SHP77 treated with DMSO at 0.1 percent for 48 hours (cell line): ENCODE data around the gene CSNK2A1.
"Not testable (repeated sequence)": the region's sequence is repeated elsewhere in the genome, so short reads cannot be mapped to it uniquely, and the experiment has no call there.

ENCODE experiments used
- DNase-seq: peaks from one replicate; lab custom pipeline; 2025; lab: John Stamatoyannopoulos, UW

The CSNK2A1 gene

DNA sequence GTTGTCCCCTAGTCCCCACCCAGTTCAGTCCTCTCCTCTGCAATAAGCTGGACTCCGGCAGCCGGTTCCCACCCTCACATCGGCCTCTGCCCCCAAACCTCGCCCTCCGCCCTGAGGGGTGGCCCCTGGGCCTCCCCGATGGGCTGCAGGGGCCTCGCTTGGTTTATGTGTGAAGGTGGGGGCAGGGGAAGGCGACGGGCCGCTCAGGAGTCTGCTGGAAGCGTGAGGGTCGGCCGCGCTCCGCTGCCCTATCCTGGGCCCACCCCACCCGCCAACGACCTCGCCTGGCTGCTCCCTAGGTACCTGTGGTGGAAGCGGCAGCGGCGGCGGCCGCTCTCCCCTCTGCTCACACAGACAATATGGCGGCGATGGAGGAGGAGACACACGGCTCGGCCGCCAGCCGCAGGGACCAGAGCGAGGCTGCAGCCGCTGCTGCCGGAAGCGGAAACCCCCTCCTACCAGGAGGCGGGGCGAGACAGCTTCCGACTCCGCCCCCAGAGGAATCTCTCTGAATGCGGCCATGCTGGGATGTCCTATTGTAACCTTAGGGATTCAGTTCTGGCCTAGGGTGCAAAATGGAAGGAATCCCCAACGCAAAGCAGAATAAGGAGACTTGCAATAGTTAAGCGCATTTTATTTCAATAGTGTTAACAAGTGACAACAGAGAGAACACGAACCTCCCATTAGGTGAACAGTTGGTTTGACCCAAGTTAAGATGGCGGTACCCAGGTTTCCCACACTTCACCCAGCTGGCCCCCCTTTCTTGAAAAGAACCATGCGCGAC, at the start of gene CSNK2A1:
Gene CSNK2A1, minus strand, starts transcription at position 422 of the 784 bp plus-strand sequence. CDS start 35,239 bp downstream, outside the sequence.
- DNase-seq, result peak; percentile 87

DNA sequence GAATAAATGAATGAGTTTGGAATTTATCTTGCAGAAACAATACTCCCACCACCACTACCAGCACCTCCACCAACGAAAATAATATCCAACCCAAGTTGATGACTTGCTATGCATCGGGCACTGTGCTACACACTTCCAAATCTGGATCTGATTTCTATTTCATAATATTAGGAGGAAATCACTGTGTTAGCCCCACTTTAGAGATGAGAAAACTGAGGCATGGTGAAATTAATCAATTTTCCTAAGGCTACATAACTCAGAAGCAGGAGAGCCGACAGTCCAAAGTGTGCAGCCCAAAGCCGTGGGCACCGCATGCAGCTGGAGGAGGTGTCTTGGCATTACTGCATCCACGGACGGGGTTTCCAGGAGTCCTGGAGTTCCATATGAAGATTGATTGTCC, 48.9 kb upstream of the CSNK2A1 start:
- DNase-seq, result no peak

DNA sequence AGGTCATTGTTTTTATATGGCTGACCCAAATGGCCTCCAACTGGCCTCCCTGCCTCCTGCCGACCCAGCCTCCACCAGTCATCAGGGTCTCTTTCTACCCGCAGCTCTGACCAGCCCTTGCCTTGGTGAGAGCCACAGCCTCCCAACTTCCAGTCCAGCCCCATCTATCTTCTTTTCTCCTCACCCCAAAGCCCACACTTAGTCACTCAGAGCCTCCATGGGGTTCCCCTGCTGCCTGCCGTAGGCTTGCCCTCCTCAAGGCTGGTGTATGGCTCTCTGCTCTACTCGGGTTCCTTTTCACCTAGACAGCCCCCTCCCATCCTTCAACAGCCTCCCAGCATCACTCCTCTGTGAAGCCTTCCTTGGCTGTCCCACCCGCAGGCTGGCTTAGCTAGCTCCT, 48.4 kb upstream of the CSNK2A1 start:
- DNase-seq, result no peak

DNA sequence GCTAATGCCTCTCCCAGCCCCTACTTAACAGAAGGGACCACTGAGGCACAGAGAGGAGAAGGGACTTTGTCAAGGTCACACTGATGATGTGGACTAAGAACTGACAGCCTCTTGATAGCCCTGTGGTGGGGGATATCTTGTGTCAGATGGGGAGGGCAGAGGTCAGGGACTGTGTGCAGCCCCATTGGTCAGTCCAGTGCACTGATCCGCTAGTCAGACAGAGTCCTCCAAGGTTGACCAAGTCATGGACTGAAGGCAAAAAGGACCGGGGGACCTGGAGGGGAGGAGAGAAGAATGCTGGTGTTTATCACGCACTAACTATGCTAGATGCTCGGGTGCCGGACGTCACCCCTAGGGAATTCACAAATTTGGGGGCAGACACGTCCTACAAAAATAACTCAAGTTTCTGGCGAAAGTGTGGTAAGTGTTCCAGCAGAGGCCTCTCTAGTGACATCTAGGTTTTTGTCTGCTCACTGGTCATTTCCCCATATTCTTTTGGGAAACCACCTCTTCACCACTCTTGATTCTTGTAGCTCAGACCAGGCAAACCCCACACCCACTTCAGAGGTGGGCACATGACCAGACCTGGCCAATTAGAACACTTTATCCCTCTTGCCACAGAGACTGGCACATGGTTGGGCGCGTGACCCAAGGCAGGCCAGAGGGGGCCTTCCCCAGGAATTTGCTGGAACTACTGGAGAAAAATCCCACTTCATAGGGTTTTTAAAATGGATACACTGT, 45.5 kb upstream of the CSNK2A1 start:
- DNase-seq, result no peak

DNA sequence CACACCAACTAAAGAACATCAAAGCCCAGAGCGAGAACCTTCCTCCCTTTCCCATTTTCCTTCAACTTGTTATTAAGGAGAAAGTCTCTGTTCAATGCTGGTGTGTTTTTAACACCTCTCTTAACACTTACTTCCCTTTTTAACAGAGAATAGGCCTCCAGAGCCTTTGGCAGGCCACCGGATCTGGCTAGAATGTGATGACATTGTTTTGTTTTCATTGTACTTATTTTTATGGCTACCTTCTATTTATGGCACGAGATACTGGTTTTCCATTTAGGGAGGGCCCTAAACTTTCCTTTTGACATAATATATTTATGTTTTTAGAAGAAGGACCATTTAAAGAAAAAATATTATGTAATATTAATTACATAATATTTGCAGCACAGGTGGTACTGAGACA, 44.9 kb upstream of the CSNK2A1 start:
- no peak for DNase-seq

GRCh38 chr20:584971-585301, 41.3 kb upstream of the CSNK2A1 start:
- DNase-seq, result no peak

DNA sequence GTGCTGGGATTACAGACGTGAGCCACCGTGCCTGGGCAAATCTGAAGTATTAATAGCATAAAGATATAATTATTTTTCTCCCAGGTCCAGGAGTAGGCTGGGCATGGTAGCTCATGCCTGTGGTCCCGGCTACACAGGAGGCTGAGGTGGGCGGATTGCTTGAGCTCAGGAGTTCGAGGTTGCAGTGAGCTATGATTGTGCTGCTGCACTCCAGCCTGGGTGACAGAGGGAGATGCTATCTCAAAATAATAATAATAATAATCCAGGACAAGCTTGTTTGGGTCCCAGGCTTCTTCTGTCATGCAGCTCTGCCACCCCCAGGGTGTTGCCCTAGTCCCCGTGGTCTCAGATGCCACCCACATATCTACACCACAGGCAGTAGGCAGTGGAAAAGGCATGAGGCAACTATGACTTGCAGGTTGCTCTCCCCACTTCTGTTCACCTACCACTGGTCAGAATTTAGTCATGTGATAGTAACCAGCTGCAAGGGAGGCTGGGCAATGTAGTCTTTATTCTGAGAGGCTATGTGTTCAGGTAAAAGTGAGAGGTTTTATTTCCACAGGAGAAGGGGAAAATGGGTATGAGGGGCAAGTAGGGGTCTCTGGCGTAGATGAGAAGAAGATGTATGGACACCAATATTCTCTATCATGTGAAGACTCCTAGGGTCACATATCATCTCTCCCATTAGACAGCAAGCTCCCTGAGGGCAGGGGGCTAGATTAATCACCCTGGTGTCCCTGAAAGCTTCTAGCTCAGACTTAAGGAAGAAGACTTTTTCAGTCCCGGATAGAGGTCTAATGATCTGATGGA, 40.8 kb upstream of the CSNK2A1 start:
- DNase-seq, result no peak

- DNase-seq, result no peak
Observed at GRCh38 chr20:582204-582603, 38.6 kb upstream of the CSNK2A1 start.

DNA sequence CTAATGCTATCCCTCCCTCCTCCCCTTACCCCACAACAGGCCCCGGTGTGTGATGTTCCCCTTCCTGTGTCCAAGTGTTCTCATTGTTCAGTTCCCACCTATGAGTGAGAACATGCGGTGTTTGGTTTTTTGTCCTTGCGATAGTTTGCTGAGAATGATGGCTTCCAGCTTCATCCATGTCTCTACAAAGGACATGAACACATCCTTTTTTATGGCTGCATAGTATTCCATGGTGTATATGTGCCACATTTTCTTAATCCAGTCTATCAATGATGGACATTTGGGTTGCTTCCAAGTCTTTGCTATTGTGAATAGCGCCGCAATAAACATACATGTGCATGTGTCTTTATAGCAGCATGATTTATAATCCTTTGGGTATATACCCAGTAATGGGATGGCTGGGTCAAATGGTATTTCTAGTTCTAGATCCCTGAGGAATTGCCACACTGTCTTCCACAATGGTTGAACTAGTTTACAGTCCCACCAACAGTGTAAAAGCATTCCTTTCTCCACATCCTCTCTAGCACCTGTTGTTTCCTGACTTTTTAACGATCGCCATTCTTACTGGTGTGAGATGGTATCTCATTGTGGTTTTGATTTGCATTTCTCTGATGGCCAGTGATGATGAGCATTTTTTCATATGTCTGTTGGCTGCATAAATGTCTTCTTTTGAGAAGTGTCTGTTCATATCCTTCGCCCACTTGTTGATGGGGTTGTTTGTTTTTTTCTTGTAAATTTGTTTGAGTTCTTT, 35.5 kb upstream of the CSNK2A1 start:
- DNase-seq, result not testable (repeated sequence)

- DNase-seq, result peak; percentile 72
Observed at GRCh38 chr20:577167-577791, 33.7 kb upstream of the CSNK2A1 start.

GRCh38 chr20:576156-576555, 32.6 kb upstream of the CSNK2A1 start:
- no peak for DNase-seq

DNA sequence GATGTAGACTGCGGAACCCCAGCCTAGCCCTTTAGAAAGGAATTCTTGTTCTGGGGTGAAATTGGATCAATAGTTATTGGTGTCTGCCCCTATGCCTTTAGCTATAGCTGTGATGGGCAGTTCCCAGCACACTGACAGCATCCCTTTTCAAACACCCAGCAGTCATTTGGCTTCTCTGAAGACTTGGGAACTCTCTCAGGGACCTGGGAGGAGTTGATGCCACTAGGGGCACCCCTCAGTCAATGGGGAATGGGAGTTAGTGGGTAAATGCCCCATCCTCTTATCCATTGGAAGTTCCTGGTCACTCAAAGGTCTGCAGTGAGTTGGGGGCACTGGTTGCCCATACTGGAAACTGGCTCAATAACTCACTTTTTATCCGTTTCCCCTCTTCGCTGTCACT, 31.6 kb upstream of the CSNK2A1 start:
- DNase-seq, result no peak

GRCh38 chr20:574297-574942, 30.8 kb upstream of the CSNK2A1 start:
- no peak for DNase-seq

DNA sequence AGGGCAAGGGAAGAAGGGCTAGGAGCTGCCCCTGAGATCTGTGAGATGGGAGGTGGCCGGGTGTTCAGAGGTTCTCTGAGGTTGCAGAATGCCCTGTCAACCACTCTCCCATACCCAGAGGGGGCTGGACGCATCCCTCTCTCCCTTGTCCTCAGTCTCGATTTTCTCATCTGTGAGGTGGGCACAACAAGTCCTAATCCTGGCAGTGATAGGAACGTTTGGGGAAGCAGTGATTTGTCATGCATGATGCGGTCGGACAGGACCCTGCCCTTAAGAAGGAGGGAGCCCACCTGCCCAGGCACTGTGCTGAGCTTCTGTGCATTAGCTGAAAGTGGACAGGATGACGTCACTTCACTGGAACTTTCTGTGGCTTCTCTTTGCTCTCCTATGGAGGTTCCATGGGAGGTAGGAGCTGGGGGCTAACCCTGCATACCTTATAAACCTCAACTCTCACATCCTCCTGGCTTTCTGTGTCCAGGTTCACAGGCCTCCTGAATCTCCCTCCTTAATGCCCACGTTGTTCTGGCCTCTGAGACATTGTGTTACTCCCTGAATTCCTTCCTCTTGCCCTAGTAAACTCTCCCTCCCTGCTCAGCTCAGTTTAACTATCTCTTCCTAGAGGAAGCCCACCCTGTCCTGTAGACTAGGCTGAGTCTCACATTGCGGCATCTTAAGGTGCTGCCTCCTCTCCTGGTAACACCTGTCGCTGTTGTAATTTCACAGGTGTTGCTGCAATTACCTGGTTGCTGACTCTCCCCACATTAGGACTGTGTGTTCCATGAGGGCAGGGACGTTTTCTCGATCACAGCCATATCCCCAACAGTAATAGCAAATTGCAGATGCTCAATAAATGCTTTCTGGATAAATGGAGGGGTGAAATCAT, 30.1 kb upstream of the CSNK2A1 start:
- DNase-seq, result no peak

DNA sequence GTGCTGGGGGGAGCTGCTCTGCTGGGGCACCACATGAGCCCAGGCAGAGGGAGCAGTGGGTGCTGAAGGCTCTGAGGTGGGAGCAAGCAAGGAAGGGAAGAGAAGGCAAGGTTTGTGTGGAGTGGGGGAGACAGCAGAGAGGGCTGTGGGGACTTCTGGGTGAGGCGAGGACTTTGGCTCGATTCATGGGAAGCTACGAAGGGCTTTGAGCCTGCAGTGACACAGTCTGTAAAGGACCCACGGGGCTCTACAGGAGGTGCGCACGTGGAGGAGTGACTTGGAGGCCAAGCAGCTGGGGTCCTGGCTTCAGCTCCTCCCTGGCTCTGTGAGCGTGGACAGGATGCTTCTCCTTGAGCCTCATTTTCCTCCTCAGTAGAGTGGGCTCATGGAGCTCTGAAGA, 29.1 kb upstream of the CSNK2A1 start:
- no peak for DNase-seq

GRCh38 chr20:571754-572441, 28.3 kb upstream of the CSNK2A1 start:
- DNase-seq, result no peak

- DNase-seq, result no peak
Observed at GRCh38 chr20:568673-569415, 25.3 kb upstream of the CSNK2A1 start.

- DNase-seq, result no peak
Observed at GRCh38 chr20:568097-568652, 24.6 kb upstream of the CSNK2A1 start.
